Lung (tissue), 12 donors: ENCODE results near the gene DPP6. TPM values are rescaled to one million over a fixed set of nuclear protein-coding genes. Genes with fewer than 3 reads are reported as not detected.

Experiments used
- ATAC-seq: fragments of 200-7000 bp; cut with Tn5 transposase; one replicate; pipeline ENCODE4 v1.9.1; 2020; ENCODE audit warnings: moderate number of reproducible peaks; ENCODE audit not compliant: insufficient read depth, low FRiP score
- DNase-seq, 3 donors: peaks; one replicate each; pipeline ENCODE4 v3.0.0-alpha.2; 2013 to 2017
- H3K27ac ChIP-seq, 2 donors: one replicate each; pipeline ENCODE4 v1.5.1; 2013; ENCODE audit warnings: mild to moderate bottlenecking in 2 of 2, moderate library complexity in 2 of 2, control low read depth in 1 of 2, inconsistent platforms in 1 of 2, low read depth in 1 of 2, low read length in 1 of 2
- H3K27me3 ChIP-seq, 3 donors: one replicate each; pipeline ENCODE4 v1.5.1; 2013; ENCODE audit warnings: low read length in 2 of 3; ENCODE audit not compliant: control insufficient read depth in 3 of 3, insufficient read depth in 3 of 3
- H3K36me3 ChIP-seq, 4 donors: one replicate each; pipeline ENCODE4 v1.5.1; 2013; ENCODE audit warnings: low read length in 4 of 4, mild to moderate bottlenecking in 1 of 4, moderate library complexity in 1 of 4; ENCODE audit not compliant: control insufficient read depth in 4 of 4, insufficient read depth in 4 of 4
- H3K4me1 ChIP-seq, 5 donors: one replicate each; pipeline ENCODE4 v1.5.1; 2013; ENCODE audit warnings: low read length in 5 of 5, mild to moderate bottlenecking in 2 of 5, moderate library complexity in 1 of 5; ENCODE audit not compliant: control insufficient read depth in 5 of 5, insufficient read depth in 5 of 5
- H3K4me3 ChIP-seq: one replicate; pipeline ENCODE4 v1.5.1; 2013; ENCODE audit warnings: mild to moderate bottlenecking, control low read depth, moderate library complexity
- H3K9ac ChIP-seq, 2 donors: one replicate each; pipeline ENCODE4 v1.5.1; 2013; ENCODE audit warnings: low read length in 2 of 2, control low read depth in 1 of 2; ENCODE audit not compliant: insufficient read depth in 1 of 2
- H3K9me3 ChIP-seq, 4 donors: one replicate each; pipeline ENCODE4 v1.5.1; 2013; ENCODE audit warnings: low read length in 3 of 4, mild to moderate bottlenecking in 1 of 4, moderate library complexity in 1 of 4; ENCODE audit not compliant: control insufficient read depth in 4 of 4, insufficient read depth in 3 of 4
- WGBS, 2 donors: extraction: QIAGEN DNeasy Blood & Tissue Kit; methylation state at CpG; one replicate each; pipeline ENCODE4 v1.1.7; 2013; 5-methylcytosine and 5-hydroxymethylcytosine counted together
- polyA plus RNA-seq, 2 donors: library from polyadenylated mRNA; stranded (reverse); fragments of 200-250 nt; gene quantifications; one replicate each; pipeline ENCODE4 v1.2.1, GENCODE V29; 2013
- total RNA-seq, 2 donors: library from RNA; depleted of rRNA in 1 of 2; stranded (reverse); fragments of >200 nt in 1 of 2; gene quantifications; one replicate each; pipeline ENCODE4 v1.2.1, GENCODE V29; 2014 to 2021
- TF ChIP-seq, protein P1 (sequence below): IDR thresholded peaks from 2 replicates; pipeline ENCODE4 v1.5.1; 2012; ENCODE audit warnings: mild to moderate bottlenecking; ENCODE audit errors: control extremely low read depth, extremely low read depth
- donor health status: control.
- donor health status: control.
- donor health status: Bipolar disorder and iron deficiency.
- donor health status: healthy.
- donor health status: DM: yes; HTN: yes; CAD: no.

Gene DPP6
- total and polyA plus RNA-seq, 4 donors = 0.08 to 1.3 (median 0.75) TPM

DNA sequence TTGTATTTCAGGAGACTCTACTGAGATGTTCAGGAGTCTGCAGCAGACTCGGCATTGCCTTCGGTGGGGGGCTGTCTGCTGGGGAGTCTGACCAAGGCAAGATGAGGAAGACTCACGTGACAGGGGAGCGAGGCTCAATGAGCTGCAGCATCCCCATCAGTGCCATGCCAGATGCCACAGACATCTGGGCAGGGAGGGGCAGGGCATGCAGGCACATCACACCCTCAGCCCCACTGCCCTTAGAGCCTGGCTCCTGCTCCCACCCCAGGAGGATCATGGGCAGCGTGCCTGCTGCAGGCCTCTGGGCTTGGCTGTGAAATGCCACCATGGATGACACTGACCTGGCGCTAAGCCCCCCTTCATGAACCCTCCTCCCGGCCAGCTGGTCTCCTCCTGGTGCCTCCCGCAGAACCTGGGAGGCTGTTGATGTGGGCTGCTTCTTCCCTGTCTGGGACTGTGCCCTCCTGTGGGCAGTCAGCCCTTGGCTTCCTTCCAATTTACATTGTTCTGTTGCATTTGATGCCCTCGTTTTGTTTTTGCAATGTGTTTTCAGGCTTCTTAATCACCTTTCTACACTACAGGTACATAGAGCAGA is 715.7 kb downstream of the DPP6 start:
- Histone ChIP-seq H3K9ac (no peak overlapping the region), H3K27me3 (peaks cover 0 to 4% (median 2%) of the 10 kb centered on the region in 3 donors), H3K4me3 (no peak overlapping the region), H3K36me3 (no peaks in the 10 kb centered on the region), H3K9me3 (peaks cover 0 to 8% (median 2%) of the 10 kb centered on the region in 4 donors), H3K27ac (no peak overlapping the region), H3K4me1 (no peaks in the 10 kb centered on the region)
- DNase-seq = no peak
- TF ChIP-seq, protein P1, sequence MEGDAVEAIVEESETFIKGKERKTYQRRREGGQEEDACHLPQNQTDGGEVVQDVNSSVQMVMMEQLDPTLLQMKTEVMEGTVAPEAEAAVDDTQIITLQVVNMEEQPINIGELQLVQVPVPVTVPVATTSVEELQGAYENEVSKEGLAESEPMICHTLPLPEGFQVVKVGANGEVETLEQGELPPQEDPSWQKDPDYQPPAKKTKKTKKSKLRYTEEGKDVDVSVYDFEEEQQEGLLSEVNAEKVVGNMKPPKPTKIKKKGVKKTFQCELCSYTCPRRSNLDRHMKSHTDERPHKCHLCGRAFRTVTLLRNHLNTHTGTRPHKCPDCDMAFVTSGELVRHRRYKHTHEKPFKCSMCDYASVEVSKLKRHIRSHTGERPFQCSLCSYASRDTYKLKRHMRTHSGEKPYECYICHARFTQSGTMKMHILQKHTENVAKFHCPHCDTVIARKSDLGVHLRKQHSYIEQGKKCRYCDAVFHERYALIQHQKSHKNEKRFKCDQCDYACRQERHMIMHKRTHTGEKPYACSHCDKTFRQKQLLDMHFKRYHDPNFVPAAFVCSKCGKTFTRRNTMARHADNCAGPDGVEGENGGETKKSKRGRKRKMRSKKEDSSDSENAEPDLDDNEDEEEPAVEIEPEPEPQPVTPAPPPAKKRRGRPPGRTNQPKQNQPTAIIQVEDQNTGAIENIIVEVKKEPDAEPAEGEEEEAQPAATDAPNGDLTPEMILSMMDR = no peak
- no peak for ATAC-seq
- 84 to 90% methylated on average over 9 of the region's 9 CpGs for WGBS, 2 donors

DNA sequence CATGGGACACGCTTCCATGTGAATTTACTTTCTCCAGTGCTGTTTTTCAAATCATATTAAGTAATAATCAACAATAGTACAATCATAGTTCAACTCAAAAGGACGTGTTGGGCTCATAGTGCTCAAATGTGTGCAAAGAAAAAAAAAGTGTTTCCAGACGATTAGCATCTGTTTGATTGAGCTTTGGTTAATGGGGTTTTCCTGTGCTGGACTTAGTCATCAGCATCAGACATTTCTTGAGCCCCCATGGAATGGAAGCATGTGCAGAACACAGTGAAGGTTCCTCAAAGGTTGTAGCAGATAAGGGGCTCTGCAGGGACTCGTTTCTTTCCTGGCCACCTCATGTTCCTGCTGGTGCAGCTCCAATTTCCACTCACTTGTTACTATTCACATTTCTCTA is 716.8 kb downstream of the DPP6 start:
- no peaks in the 10 kb centered on the region for H3K4me1 ChIP-seq
- H3K27me3 ChIP-seq = peaks cover 0 to 4% (median 2%) of the 10 kb centered on the region in 3 donors
- H3K27ac ChIP-seq = no peak overlapping the region
- ATAC-seq (no peak), DNase-seq (peak in 2 of 3 donors; percentile 17 to 37)
- 46 to 61% methylated on average over 4 of the region's 4 CpGs for WGBS, 2 donors
- TF ChIP-seq, protein P1 = no peak
- no peaks in the 10 kb centered on the region for H3K36me3 ChIP-seq
- no peak overlapping the region for H3K9ac ChIP-seq
- H3K4me3 ChIP-seq = no peak overlapping the region
- H3K9me3 ChIP-seq = peaks cover 0 to 8% (median 2%) of the 10 kb centered on the region in 4 donors

DNA sequence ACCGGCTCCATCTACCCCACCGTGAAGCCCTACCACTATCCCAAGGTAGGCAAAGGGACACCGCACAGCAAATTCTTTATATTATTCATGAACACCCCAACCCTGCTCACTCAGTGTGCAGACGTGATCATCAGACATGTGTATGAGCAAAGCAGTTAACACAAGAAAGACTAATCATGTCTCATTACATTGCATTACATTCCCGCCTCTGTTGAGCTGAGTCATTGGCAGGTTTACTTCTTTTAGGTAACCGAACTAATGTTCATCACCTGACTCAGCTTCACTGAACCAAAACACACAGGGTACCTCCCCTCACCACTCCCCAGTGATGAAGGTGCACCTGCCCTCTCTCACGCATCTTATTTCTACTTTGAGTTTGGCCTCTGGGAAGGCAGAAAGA is 717.3 kb downstream of the DPP6 start:
- no peaks in the 10 kb centered on the region for H3K4me1 ChIP-seq
- no peak overlapping the region for H3K27ac ChIP-seq
- WGBS, 2 donors = 92 to 94% methylated on average over 7 of the region's 7 CpGs
- no peaks in the 10 kb centered on the region for H3K36me3 ChIP-seq
- TF ChIP-seq, protein P1 = no peak
- no peak overlapping the region for H3K4me3 ChIP-seq
- ATAC-seq (no peak), DNase-seq (no peak)
- H3K9ac ChIP-seq = no peak overlapping the region
- peaks cover 0 to 8% (median 2%) of the 10 kb centered on the region in 4 donors for H3K9me3 ChIP-seq
- H3K27me3 ChIP-seq = peaks cover 0 to 4% (median 2%) of the 10 kb centered on the region in 3 donors

DNA sequence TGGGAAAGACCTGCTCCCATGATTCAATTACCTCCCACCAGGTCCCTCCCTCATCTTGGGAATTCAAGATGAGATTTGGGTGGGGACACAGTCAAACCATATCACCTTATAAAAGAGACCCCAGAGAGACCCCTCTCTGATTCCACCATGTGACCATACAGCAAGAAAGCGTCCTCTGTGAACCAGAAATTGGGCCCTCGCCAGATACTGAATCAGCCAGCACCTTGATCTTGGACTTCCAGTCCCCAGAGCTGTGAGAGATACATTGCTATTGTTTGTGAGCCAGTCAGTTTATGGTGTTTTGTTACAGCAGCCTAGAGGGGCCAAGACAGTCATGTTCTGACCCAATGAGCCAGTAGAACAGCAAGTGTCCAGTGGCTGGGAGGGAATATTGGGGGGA is 718.2 kb downstream of the DPP6 start:
- Histone ChIP-seq H3K4me3 (no peak overlapping the region), H3K4me1 (no peaks in the 10 kb centered on the region), H3K9ac (no peak overlapping the region), H3K27me3 (peaks cover 0 to 4% (median 2%) of the 10 kb centered on the region in 3 donors), H3K9me3 (peaks cover 0 to 10% (median 2%) of the 10 kb centered on the region in 4 donors), H3K27ac (no peak overlapping the region), H3K36me3 (no peaks in the 10 kb centered on the region)
- TF ChIP-seq, protein P1 = no peak
- 84 to 88% methylated on average over 2 of the region's 2 CpGs for WGBS, 2 donors
- no peak for ATAC-seq
- DNase-seq = no peak
